Lower leg skin (tissue), 4 donors: Measurements from ENCODE around the gene SLC45A3. TPM values are rescaled to one million over a fixed set of nuclear protein-coding genes. Genes with fewer than 3 reads are reported as not detected.
A peak's percentile ranks its signal among the peaks of the same experiment; 100 is the strongest.

Experiments used
- DNase-seq, 2 donors: peaks; one replicate each; pipeline ENCODE4 v3.0.0-alpha.2; 2019; ENCODE audit warnings: low spot score in 2 of 2
- H3K4me3 ChIP-seq: fragments of 200-600 bp; sonication (generic); 2 replicates; pipeline ENCODE4 v1.5.1; 2017; ENCODE audit warnings: mild to moderate bottlenecking, low read depth; ENCODE audit not compliant: poor library complexity, severe bottlenecking
- CTCF ChIP-seq, 3 donors: fragments of 450-650 bp; IDR thresholded peaks; one replicate each; pipeline ENCODE4 v1.5.1; 2016; ENCODE audit warnings: antibody characterized with exemption in 3 of 3, mild to moderate bottlenecking in 3 of 3, moderate library complexity in 2 of 3
- POLR2A ChIP-seq, 2 donors: fragments of 450-650 bp; IDR thresholded peaks; one replicate each; pipeline ENCODE4 v1.6.1; 2016 to 2017; ENCODE audit warnings: antibody characterized with exemption in 2 of 2, mild to moderate bottlenecking in 1 of 2, moderate library complexity in 1 of 2
- WGBS, 2 donors: methylation state at CpG; one replicate each; pipeline ENCODE4 v1.1.5; 2018; 5-methylcytosine and 5-hydroxymethylcytosine counted together
- intact Hi-C: fragments of 100-400 bp; cut with DNase I; formaldehyde crosslinking; loops from one replicate; pipeline ENCODE4 v1.15.0; 2023; ENCODE audit warnings: low total_unique reads
- total RNA-seq, 4 donors: library from RNA; depleted of rRNA; stranded (reverse); fragments of >200 nt; gene quantifications; one replicate each; pipeline ENCODE4 v1.1.0, GENCODE V29; 2016

SLC45A3 gene
- total RNA-seq, 4 donors from 2014 or later: 1.9 to 5.1 (median 3.1) TPM

- intact Hi-C loops: no loop called here
- DNase-seq: no peak
- 89% methylated on average over 7 of the region's 7 CpGs for WGBS, 2 donors
- no peak overlapping the region for H3K4me3 ChIP-seq
- TF ChIP-seq CTCF (IDR thresholded peaks at IDR 0.05) (no peak), POLR2A (IDR thresholded peaks at IDR 0.05) (no peak)
Measured at GRCh38 chr1:205716371-205717132, 36.2 kb upstream of the SLC45A3 start.

GRCh38 chr1:205715628-205716027, 35.3 kb upstream of the SLC45A3 start:
- 78 to 82% methylated on average over 5 of the region's 5 CpGs for WGBS, 2 donors
- intact Hi-C loops: no loop called here
- no peak overlapping the region for H3K4me3 ChIP-seq
- TF ChIP-seq CTCF (IDR thresholded peaks at IDR 0.05) (no peak), POLR2A (IDR thresholded peaks at IDR 0.05) (no peak)
- DNase-seq: no peak

- no peak for DNase-seq
- intact Hi-C loops: no loop called here
- TF ChIP-seq POLR2A (IDR thresholded peaks at IDR 0.05): no peak
- no peak for TF ChIP-seq CTCF (IDR thresholded peaks at IDR 0.05)
- no peak overlapping the region for H3K4me3 ChIP-seq
- 82 to 91% methylated on average over 4 of the region's 4 CpGs for WGBS, 2 donors
Measured at GRCh38 chr1:205714906-205715246, 34.6 kb upstream of the SLC45A3 start.

- WGBS, 2 donors: 49 to 53% methylated on average over 5 of the region's 5 CpGs
- intact Hi-C loops: no loop called here
- TF ChIP-seq CTCF (IDR thresholded peaks at IDR 0.05) (no peak), POLR2A (IDR thresholded peaks at IDR 0.05) (no peak)
- no peak overlapping the region for H3K4me3 ChIP-seq
- peak in 1 of 2 donors; percentile 50 for DNase-seq
Measured at GRCh38 chr1:205714190-205714905, 34.0 kb upstream of the SLC45A3 start.

GRCh38 chr1:205711105-205712048, 31.1 kb upstream of the SLC45A3 start:
- WGBS, 2 donors: 51 to 54% methylated on average over 8 of the region's 8 CpGs

More at GRCh38 chr1:205711105-205712048, 31.1 kb upstream of the SLC45A3 start:
- DNase-seq: peak; percentile 68 to 69
- TF ChIP-seq CTCF (IDR thresholded peaks at IDR 0.05): no peak
- no peak for TF ChIP-seq POLR2A (IDR thresholded peaks at IDR 0.05)
- no peak overlapping the region for H3K4me3 ChIP-seq
- intact Hi-C loops: no loop called here
